Fibroblast of the aortic adventitia (primary cell): Measurements from ENCODE around the gene SGO2. TPM values are rescaled to one million over a fixed set of nuclear protein-coding genes. Genes with fewer than 3 reads are reported as not detected.

Experiments
- DNase-seq: peaks from one replicate; pipeline ENCODE4 v3.0.0-alpha.2; 2010; ENCODE audit warnings: low read depth
- H3K4me3 ChIP-seq: 2 replicates; pipeline ENCODE4 v1.5.1; 2011; ENCODE audit warnings: low read depth, mild to moderate bottlenecking, control low read depth, low read length, moderate library complexity
- CTCF ChIP-seq: IDR thresholded peaks from 2 replicates; pipeline ENCODE4 v1.5.1; 2011; ENCODE audit warnings: mild to moderate bottlenecking, low read length, control low read depth, inconsistent platforms; ENCODE audit not compliant: insufficient read depth
- total RNA-seq: library from RNA; depleted of rRNA; stranded (reverse); fragments of >200 nt; gene quantifications from 2 replicates; pipeline ENCODE4 v1.2.3, GENCODE V29; 2012; ENCODE audit warnings: low replicate concordance

The SGO2 gene
- 21.3 and 23.3 TPM in 2 replicates for total RNA-seq

- H3K4me3 ChIP-seq: peak within 1 kb of the TSS; percentile 97
- peak; percentile 13 for TF ChIP-seq CTCF
- peak; percentile 90 for DNase-seq
These were observed at the start of gene SGO2 for GRCh38 chr2:200525882-200526651. SGO2 (plus strand) TSS chr2:200526207; CDS start chr2:200532976, 6,769 bp downstream.

- H3K4me3 ChIP-seq: no peak overlapping the region
- no peak for DNase-seq
- no peak for TF ChIP-seq CTCF
These were observed 49.2 kb upstream of the SGO2 start for GRCh38 chr2:200476836-200477235.

- no peak for TF ChIP-seq CTCF
- no peak for DNase-seq
- no peak overlapping the region for H3K4me3 ChIP-seq
These were observed 48.3 kb upstream of the SGO2 start for GRCh38 chr2:200477667-200478131.

- no peak for TF ChIP-seq CTCF
These were observed 46.2 kb upstream of the SGO2 start for GRCh38 chr2:200479692-200480265.

GRCh38 chr2:200482194-200482593, 43.8 kb upstream of the SGO2 start:
- DNase-seq: no peak
- H3K4me3 ChIP-seq: no peak overlapping the region
- no peak for TF ChIP-seq CTCF

More at GRCh38 chr2:200479692-200480265, 46.2 kb upstream of the SGO2 start:
- DNase-seq: peak; percentile 67
- H3K4me3 ChIP-seq: no peak overlapping the region

GRCh38 chr2:200483729-200484198, 42.2 kb upstream of the SGO2 start:
- peak; percentile 27 for DNase-seq
- H3K4me3 ChIP-seq: no peak overlapping the region
- peak; percentile 50 for TF ChIP-seq CTCF
